ENCODE measurements around the gene CCDC86.

Gene CCDC86

GRCh38 chr11:60891103-60891741, 49.3 kb downstream of the CCDC86 start:
- DNase-seq (ENCODE audit: low spot score): no peak

- DNase-seq (ENCODE audit: low spot score): no peak
These were observed 53.8 kb downstream of the CCDC86 start for GRCh38 chr11:60895687-60896086.

- no peak for DNase-seq (ENCODE audit: low spot score)
These were observed 55.6 kb downstream of the CCDC86 start for GRCh38 chr11:60897496-60897895.

- peak; percentile 56 for DNase-seq (ENCODE audit: low spot score)
These were observed 57.4 kb downstream of the CCDC86 start for GRCh38 chr11:60899046-60899936.

GRCh38 chr11:60899977-60900376, 58.1 kb downstream of the CCDC86 start:
- DNase-seq (ENCODE audit: low spot score): no peak
